ENCODE measurements around the gene TENT5A. TPM values are rescaled to one million over a fixed set of nuclear protein-coding genes. Genes with fewer than 3 reads are reported as not detected.

Gene TENT5A
- total RNA-seq, 4 donors from 2014 or later, result 18.4 to 26.6 (median 24.7) TPM

GRCh38 chr6:81731814-81732213 lies 20.7 kb downstream of the TENT5A start:
- no peak overlapping the region for H3K4me3 ChIP-seq (ENCODE audit: low read depth, poor library complexity, severe bottlenecking)
- intact Hi-C loops (cut with DNase I; ENCODE audit: low total_unique reads), result no loop called here
- 57 to 76% methylated on average over 1 of the region's 1 CpG for WGBS, 2 donors
- no peak for DNase-seq (ENCODE audit: low spot score in 2 of 2)
- no peak for TF ChIP-seq POLR2A (IDR thresholded peaks at IDR 0.05)
- TF ChIP-seq, protein P1, sequence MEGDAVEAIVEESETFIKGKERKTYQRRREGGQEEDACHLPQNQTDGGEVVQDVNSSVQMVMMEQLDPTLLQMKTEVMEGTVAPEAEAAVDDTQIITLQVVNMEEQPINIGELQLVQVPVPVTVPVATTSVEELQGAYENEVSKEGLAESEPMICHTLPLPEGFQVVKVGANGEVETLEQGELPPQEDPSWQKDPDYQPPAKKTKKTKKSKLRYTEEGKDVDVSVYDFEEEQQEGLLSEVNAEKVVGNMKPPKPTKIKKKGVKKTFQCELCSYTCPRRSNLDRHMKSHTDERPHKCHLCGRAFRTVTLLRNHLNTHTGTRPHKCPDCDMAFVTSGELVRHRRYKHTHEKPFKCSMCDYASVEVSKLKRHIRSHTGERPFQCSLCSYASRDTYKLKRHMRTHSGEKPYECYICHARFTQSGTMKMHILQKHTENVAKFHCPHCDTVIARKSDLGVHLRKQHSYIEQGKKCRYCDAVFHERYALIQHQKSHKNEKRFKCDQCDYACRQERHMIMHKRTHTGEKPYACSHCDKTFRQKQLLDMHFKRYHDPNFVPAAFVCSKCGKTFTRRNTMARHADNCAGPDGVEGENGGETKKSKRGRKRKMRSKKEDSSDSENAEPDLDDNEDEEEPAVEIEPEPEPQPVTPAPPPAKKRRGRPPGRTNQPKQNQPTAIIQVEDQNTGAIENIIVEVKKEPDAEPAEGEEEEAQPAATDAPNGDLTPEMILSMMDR (IDR thresholded peaks at IDR 0.05), result no peak

GRCh38 chr6:81727876-81728517 lies 24.5 kb downstream of the TENT5A start:
- intact Hi-C loops (cut with DNase I; ENCODE audit: low total_unique reads), result no loop called here
- DNase-seq (ENCODE audit: low spot score in 2 of 2), result no peak
- 74 to 84% methylated on average over 8 of the region's 8 CpGs for WGBS, 2 donors

GRCh38 chr6:81725127-81725526 lies 27.4 kb downstream of the TENT5A start:
- DNase-seq (ENCODE audit: low spot score in 2 of 2), result no peak

More at GRCh38 chr6:81727876-81728517, 24.5 kb downstream of the TENT5A start:
- no peak overlapping the region for H3K4me3 ChIP-seq (ENCODE audit: low read depth, poor library complexity, severe bottlenecking)
- TF ChIP-seq, protein P1 (IDR thresholded peaks at IDR 0.05), result no peak
- no peak for TF ChIP-seq POLR2A (IDR thresholded peaks at IDR 0.05)

DNA sequence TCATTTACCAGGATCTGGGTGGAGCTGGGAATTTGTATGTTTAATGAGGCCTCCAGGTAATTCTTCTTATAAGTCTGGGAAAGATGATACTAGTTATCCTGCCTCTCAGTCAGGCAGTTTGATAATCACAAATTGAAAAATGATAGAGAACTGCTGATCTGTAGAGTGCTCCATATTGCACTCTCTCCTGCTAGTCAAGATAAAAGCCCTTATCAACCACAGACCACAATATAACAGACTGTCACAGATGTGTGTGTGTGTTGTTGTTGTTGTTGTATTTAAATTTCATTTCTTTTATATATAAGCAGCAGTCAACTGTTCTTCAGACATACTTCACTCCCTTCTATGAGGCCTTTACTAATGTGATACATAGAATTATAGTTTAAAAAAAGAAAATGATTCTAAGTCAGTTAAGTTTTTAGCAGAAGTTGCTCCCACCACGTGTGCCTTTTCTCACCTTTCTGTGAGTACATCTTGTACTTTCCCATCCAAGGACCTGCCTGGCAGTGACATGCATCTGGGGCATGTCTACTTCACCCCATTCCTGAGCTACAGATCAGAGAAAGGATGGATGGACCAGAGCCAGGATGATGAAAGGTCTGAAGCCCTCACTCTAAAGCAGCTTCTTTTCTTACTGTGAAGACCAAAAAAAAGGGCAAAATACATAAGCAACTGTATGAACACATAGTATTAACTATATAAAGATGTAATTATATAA lies 29.8 kb downstream of the TENT5A start:
- DNase-seq (ENCODE audit: low spot score in 2 of 2), result no peak
- no peak for TF ChIP-seq POLR2A (IDR thresholded peaks at IDR 0.05)
- TF ChIP-seq, protein P1 (IDR thresholded peaks at IDR 0.05), result no peak
- intact Hi-C loops (cut with DNase I; ENCODE audit: low total_unique reads), result no loop called here
- WGBS, 2 donors, result 61 to 74% methylated on average over 1 of the region's 1 CpG
- H3K4me3 ChIP-seq (ENCODE audit: low read depth, poor library complexity, severe bottlenecking), result no peak overlapping the region

More at GRCh38 chr6:81725127-81725526, 27.4 kb downstream of the TENT5A start:
- H3K4me3 ChIP-seq (ENCODE audit: low read depth, poor library complexity, severe bottlenecking), result no peak overlapping the region
- no peak for TF ChIP-seq POLR2A (IDR thresholded peaks at IDR 0.05)
- TF ChIP-seq, protein P1 (IDR thresholded peaks at IDR 0.05), result no peak
- intact Hi-C loops (cut with DNase I; ENCODE audit: low total_unique reads), result no loop called here
- 71 to 82% methylated on average over 2 of the region's 2 CpGs for WGBS, 2 donors

DNA sequence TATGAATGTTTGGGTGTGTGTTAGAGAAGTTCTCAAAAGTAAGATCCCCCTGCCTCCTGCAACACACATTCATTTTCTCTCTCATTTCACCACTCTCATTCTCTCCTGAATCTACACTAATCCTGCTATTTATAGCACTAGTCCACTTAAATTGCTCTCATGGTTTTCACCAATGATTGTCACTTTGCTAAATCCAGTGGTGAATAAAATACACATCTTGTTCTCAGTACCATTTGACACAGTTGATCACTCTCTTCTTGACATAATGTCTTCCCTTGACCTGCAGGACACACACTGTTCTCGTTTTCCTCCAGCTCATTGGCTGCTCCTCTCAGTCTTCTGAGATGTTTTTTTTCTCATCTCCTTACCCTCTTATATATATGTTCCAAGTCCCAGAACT lies 32.1 kb downstream of the TENT5A start:
- TF ChIP-seq, protein P1 (IDR thresholded peaks at IDR 0.05), result no peak
- no peak for TF ChIP-seq POLR2A (IDR thresholded peaks at IDR 0.05)
- intact Hi-C loops (cut with DNase I; ENCODE audit: low total_unique reads), result no loop called here
- DNase-seq (ENCODE audit: low spot score in 2 of 2), result no peak
- no peak overlapping the region for H3K4me3 ChIP-seq (ENCODE audit: low read depth, poor library complexity, severe bottlenecking)
- WGBS, 2 donors, result 76 to 97% methylated on average over 1 of the region's 1 CpG

Measured in lower leg skin (tissue), 4 donors.